Mucosa of rectum (tissue), 2 donors: ENCODE results near the gene DNAJB6.

ENCODE experiments used
- H3K27ac ChIP-seq, 2 donors: one replicate each; pipeline ENCODE4 v1.7.0; 2013; ENCODE audit warnings: inconsistent platforms in 2 of 2, low read depth in 2 of 2, low read length in 2 of 2
- H3K27me3 ChIP-seq, 2 donors: one replicate each; pipeline ENCODE4 v1.7.0; 2013; ENCODE audit warnings: low read length in 2 of 2; ENCODE audit not compliant: control insufficient read depth in 2 of 2, insufficient read depth in 2 of 2
- H3K36me3 ChIP-seq, 2 donors: one replicate each; pipeline ENCODE4 v1.7.0; 2013; ENCODE audit warnings: low read length in 2 of 2; ENCODE audit not compliant: control insufficient read depth in 2 of 2, insufficient read depth in 2 of 2
- H3K4me1 ChIP-seq, 2 donors: one replicate each; pipeline ENCODE4 v1.7.0; 2013; ENCODE audit warnings: low read length in 2 of 2, mild to moderate bottlenecking in 1 of 2; ENCODE audit not compliant: control insufficient read depth in 2 of 2, insufficient read depth in 2 of 2
- H3K4me3 ChIP-seq, 2 donors: one replicate each; pipeline ENCODE4 v1.7.0; 2013; ENCODE audit warnings: low read length in 2 of 2
- H3K9ac ChIP-seq, 2 donors: one replicate each; pipeline ENCODE4 v1.7.0; 2013; ENCODE audit warnings: low read length in 2 of 2, low read depth in 1 of 2, mild to moderate bottlenecking in 1 of 2
- H3K9me3 ChIP-seq, 2 donors: one replicate each; pipeline ENCODE4 v1.7.0; 2013; ENCODE audit warnings: low read length in 2 of 2; ENCODE audit not compliant: control insufficient read depth in 2 of 2
- donor health status: healthy.
- donor health status: Normal muscosa, but diverticular disease.

Gene DNAJB6

DNA sequence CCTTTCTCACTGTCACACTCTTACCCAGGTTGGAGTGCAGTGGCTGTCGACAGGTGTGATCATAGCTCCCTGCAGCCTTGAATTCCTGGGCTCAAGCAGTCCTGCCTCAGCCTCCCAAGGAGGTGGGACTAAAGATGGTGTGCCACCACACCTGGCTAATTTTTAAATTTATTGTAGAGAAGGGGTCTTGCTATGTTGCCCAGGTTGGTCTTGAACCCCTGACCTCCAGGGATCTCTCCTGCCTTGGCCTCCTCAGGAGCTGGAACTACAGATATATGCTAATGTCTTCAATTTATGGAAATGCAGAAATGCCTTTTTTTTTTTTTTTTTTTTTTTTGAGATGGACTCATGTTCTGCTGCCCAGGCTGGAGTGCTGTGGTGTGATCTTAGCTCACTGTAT, 42.7 kb downstream of the DNAJB6 start:
- H3K9ac ChIP-seq, result no peak overlapping the region
- no peak overlapping the region for H3K27ac ChIP-seq
- H3K36me3 ChIP-seq, result peaks cover 19 to 33% of the 10 kb centered on the region in 2 donors
- no peaks in the 10 kb centered on the region for H3K27me3 ChIP-seq
- no peak overlapping the region for H3K4me3 ChIP-seq
- H3K9me3 ChIP-seq, result no peaks in the 10 kb centered on the region
- H3K4me1 ChIP-seq, result peaks cover 0 to 3% of the 10 kb centered on the region in 2 donors

DNA sequence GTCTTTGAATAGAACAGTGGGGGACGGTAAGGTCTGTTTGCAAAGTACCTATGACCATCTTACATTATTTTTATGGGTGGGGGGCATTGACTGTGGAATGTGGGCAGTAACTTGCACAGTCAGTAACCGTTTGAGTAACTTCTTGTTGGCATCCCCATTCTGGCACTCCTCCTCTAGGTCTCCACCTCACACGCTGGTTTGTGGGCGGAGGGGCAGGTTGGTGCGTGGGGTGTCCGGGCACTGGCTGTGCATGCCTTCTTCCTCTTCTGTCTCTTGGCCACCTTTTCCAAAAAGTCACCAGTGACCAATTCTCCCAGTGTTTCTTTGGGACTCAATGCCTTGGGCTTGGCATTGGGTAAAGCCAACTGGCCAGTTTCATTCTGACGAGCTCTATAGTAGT, 43.6 kb downstream of the DNAJB6 start:
- H3K27ac ChIP-seq, result no peak overlapping the region
- H3K27me3 ChIP-seq, result no peaks in the 10 kb centered on the region
- no peaks in the 10 kb centered on the region for H3K9me3 ChIP-seq
- H3K36me3 ChIP-seq, result peaks cover 24 to 37% of the 10 kb centered on the region in 2 donors
- H3K4me3 ChIP-seq, result no peak overlapping the region
- H3K4me1 ChIP-seq, result peaks cover 0 to 3% of the 10 kb centered on the region in 2 donors
- H3K9ac ChIP-seq, result no peak overlapping the region

DNA sequence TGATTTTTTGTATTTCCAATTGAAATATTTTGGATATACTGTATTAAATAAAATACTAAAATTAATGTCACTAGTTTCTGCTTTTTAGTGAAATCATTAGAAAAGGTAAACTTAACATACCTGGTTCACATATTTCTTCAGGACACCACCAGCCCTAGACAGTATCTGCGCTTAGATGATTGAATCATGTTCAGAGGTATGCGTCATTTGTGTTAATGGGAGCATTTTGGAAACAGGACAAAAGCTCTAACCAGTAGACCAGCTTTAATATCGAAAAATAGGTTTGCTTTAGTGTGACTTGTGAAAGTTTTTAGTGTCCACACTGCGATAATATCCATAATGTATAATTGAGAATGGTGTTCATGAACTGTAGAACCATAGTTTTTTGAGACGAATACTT, 47.1 kb downstream of the DNAJB6 start:
- H3K36me3 ChIP-seq, result peaks cover 26 to 42% of the 10 kb centered on the region in 2 donors
- H3K9me3 ChIP-seq, result no peaks in the 10 kb centered on the region
- no peak overlapping the region for H3K4me3 ChIP-seq
- H3K4me1 ChIP-seq, result peaks cover 0 to 3% of the 10 kb centered on the region in 2 donors
- H3K27ac ChIP-seq, result no peak overlapping the region
- H3K27me3 ChIP-seq, result no peaks in the 10 kb centered on the region
- no peak overlapping the region for H3K9ac ChIP-seq

DNA sequence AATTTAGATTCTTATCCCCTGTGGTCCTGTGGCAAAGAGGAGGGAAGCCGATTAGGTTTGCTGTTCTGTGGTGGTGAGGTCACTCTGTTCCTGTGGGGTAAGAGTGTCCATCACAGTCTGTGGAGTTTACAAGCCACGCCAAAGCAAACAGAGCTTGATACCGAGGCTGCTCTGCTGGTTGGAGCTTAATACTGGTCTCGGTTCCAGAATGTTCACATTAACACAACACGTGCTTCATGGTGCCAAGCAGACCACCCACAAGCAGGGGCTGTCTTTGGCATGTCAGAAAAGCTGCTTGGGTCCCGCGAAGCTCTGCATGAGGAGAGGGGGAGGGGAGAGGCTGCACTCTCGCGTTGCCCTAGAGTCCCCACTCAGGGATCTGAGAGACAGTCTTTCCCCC, 47.5 kb downstream of the DNAJB6 start:
- peaks cover 0 to 3% of the 10 kb centered on the region in 2 donors for H3K4me1 ChIP-seq
- no peaks in the 10 kb centered on the region for H3K9me3 ChIP-seq
- H3K27me3 ChIP-seq, result no peaks in the 10 kb centered on the region
- H3K4me3 ChIP-seq, result no peak overlapping the region
- peaks cover 26 to 41% of the 10 kb centered on the region in 2 donors for H3K36me3 ChIP-seq
- H3K27ac ChIP-seq, result no peak overlapping the region
- no peak overlapping the region for H3K9ac ChIP-seq

DNA sequence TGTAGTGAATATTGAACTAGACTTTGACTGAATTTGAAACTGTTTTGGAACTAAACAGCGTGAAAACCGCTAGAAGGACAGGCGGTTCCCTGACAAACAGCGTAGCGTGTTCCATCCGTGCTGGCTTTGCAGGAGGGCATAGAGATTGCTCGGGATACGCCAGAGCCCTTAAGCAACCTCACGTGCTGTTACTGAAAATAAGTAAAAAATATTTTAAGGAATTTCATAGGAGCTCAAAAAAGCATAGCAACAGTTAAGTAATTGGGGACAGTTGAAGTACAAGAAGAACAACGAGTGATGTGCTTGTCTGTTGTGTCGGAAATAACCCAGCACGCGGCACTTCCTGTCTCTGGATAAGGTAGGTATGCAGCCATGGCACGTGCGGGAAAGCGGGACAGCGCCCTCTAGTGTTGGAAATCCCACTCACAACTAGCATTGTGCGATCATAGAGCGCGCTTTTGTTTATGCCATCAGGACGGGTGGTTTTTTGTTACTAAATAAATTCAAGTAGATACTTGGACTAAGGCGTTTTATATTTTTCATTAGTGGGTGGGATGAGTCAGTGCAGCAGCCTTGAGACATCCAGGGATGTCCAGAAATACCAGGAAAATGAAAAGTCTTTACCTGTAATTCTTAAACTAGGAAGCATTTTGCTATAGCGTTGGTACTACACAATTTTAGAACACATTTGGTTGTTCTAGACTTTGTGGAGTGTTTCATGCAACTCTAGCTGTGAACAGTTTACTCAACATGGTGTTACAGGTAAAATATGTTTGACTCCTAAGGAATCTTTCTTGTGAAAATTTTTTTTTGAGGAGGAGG, 50.4 kb downstream of the DNAJB6 start:
- Histone ChIP-seq H3K27ac (peak overlapping the region in 1 of 2 donors; percentile 46), H3K9me3 (no peaks in the 10 kb centered on the region), H3K36me3 (peaks cover 38 to 58% of the 10 kb centered on the region in 2 donors), H3K4me1 (peaks cover 2 to 3% of the 10 kb centered on the region in 2 donors), H3K27me3 (no peaks in the 10 kb centered on the region), H3K4me3 (no peak overlapping the region), H3K9ac (no peak overlapping the region)

DNA sequence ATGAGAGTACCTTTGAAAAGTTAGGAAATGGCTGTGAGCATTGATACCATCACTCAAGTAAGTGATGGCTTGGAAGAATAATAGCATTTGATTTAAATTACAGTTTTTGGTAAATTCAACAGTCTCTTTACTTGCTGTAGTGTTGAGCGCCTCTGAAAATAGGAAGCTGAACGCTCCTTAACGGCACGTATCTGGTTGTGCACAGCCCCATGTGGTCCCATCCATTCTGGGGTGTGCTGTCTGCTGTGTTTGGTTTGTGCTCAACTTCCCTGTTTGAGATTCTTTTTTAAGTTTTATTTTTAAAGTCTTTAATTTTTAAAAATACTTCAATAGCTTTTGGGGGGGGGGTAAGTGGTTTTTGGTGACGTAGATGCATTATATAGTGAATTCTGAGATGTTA, 51.5 kb downstream of the DNAJB6 start:
- peaks cover 3 to 6% of the 10 kb centered on the region in 2 donors for H3K4me1 ChIP-seq
- peaks cover 33 to 49% of the 10 kb centered on the region in 2 donors for H3K36me3 ChIP-seq
- no peak overlapping the region for H3K27ac ChIP-seq
- no peaks in the 10 kb centered on the region for H3K27me3 ChIP-seq
- no peak overlapping the region for H3K4me3 ChIP-seq
- H3K9ac ChIP-seq, result no peak overlapping the region
- H3K9me3 ChIP-seq, result no peaks in the 10 kb centered on the region

DNA sequence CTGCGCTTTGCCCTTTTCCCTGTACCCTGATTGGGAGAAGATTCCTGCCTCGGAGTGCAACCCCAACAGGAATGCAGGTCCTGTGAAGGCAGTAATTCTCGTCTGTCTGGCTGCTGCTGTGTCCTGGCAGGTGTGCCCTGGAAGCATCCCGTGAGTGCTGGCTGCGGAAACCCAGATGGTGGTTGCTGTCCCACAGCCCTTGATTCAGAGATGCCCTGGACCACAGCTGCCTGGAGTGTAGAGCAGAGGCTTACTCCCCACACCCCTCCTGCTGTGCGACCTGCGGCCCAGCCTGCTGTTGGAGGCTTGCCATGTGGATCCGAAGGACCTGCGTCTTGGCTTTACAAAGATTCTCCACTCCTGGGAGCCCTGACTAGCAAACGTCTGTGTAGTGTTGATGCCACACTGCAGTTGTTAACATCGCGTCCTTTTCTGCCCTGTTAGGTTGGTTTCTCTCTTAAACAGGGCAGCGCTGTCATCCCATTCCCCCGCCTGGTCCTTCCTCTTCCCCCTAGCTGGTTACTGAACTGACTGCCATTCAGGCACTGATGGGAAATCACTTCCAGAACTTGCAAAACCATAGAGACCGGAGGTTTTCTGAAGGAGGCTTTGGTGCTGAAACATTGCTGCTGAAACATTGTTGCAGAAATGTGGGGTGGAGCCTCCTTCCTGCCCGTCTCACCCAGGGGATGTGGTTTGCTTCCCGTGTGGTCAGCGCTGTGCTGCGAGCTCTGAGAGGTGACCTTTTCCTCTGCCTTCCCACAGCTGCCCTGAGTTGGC, 53.3 kb downstream of the DNAJB6 start:
- H3K4me1 ChIP-seq, result peaks cover 0 to 6% of the 10 kb centered on the region in 2 donors
- no peak overlapping the region for H3K4me3 ChIP-seq
- no peaks in the 10 kb centered on the region for H3K9me3 ChIP-seq
- peaks cover 28 to 37% of the 10 kb centered on the region in 2 donors for H3K36me3 ChIP-seq
- no peak overlapping the region for H3K9ac ChIP-seq
- H3K27ac ChIP-seq, result no peak overlapping the region
- H3K27me3 ChIP-seq, result no peaks in the 10 kb centered on the region

DNA sequence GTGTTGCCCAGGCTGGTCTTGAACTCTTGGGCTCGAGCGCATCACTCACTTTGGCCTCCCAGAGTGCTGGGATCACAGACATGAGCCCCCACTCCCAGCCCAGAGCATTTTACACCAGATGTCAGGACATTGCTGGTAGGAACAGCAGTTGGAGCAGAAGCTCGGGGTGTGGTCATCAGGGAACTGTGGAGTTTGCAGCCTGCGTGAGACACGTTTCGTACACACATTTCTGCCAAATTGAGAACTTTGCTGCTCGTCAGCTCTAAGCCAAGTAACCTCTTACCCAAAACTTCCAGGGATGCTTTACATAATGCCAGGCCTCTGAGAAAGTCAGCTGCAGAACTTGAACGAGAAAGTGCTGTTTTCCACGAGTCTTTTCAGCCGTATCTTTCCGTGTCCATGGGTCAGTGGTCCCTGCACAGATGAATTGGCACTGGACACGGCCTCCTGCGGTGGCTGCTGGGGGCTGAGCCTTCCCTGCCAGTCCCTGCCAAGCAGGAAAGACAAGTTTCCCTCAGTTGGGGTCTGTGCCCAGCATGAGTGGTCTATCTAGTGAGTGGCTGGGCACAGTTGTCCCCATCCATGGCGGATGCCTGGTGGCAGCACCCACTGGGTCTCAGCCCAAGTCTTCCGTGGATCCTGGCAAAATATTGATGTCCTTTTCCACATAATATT, 54.4 kb downstream of the DNAJB6 start:
- H3K36me3 ChIP-seq, result peaks cover 26 to 33% of the 10 kb centered on the region in 2 donors
- no peaks in the 10 kb centered on the region for H3K27me3 ChIP-seq
- peaks cover 0 to 6% of the 10 kb centered on the region in 2 donors for H3K4me1 ChIP-seq
- H3K4me3 ChIP-seq, result no peak overlapping the region
- no peak overlapping the region for H3K9ac ChIP-seq
- H3K27ac ChIP-seq, result no peak overlapping the region
- H3K9me3 ChIP-seq, result no peaks in the 10 kb centered on the region

DNA sequence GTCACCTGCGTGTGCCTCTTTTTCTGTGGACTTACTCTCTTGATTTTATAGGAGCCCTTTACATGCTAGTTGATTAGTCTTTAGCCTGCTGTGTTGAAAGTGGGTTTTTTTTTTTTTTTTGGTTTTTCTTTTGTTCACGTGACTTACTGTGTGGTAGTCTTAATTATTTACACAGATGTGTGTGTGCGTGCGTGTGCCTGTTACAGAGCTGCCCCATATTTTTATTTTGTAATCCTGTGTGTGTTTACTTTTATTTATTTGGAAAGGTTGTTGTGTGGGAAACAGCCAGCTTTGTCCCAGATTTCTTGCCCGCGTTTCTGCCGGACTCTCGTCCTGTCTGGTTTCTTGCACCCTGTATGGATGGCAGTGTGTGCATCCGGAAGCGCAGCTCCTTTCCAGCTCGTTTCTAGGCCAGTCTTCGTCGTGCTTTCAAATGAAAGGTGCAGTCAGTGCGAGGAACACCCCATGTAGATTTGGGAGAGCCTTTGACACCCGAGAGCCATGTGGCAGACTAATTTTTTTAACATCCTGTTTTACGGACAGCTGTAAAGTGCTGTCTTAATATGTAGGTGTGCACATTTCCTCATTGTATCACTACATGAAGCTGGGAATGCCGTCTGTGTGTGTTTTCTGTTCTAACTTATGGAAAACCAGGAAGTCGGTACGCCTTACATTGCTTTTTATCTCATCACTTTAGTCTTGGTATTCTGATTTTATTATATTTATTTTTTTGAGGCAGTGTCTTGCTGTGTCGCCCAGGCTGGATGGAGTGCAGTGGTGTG, 55.6 kb downstream of the DNAJB6 start:
- H3K9ac ChIP-seq, result no peak overlapping the region
- peaks cover 23 to 35% of the 10 kb centered on the region in 2 donors for H3K36me3 ChIP-seq
- H3K4me1 ChIP-seq, result peaks cover 0 to 6% of the 10 kb centered on the region in 2 donors
- no peaks in the 10 kb centered on the region for H3K9me3 ChIP-seq
- no peaks in the 10 kb centered on the region for H3K27me3 ChIP-seq
- peak overlapping the region; percentile 20 to 23 for H3K27ac ChIP-seq
- H3K4me3 ChIP-seq, result no peak overlapping the region
